WTC11 (cell line): Measurements from ENCODE around the gene TSSC4. TPM values are rescaled to one million over a fixed set of nuclear protein-coding genes. Genes with fewer than 3 reads are reported as not detected.

Experiments used
- ATAC-seq: fragments of 200-7000 bp; cut with Tn5 transposase; 2 replicates; pipeline ENCODE4 v1.10.0; 2021; ENCODE audit warnings: mild to moderate bottlenecking, moderate library complexity
- CTCF ChIA-PET: fragments of 300-600 bp; sonication (Branson Sonifier 250); formaldehyde crosslinking; loops from one replicate; lab custom pipeline; 2021; ENCODE audit warnings: antibody characterized with exemption; lab: Charles Lee
- POLR2A ChIA-PET: fragments of 350-600 bp; sonication (Branson Sonifier 250); formaldehyde crosslinking; loops from one replicate; lab custom pipeline; 2021; ENCODE audit warnings: antibody characterized with exemption; lab: Charles Lee
- DNase-seq: peaks from one replicate; pipeline ENCODE4 v3.0.0; 2021; ENCODE audit warnings: low spot score
- H3K27ac Mint-ChIP-seq: 2 replicates; pipeline ENCODE4 v1.8.0; 2021; ENCODE audit warnings: mixed read lengths
- H3K27me3 Mint-ChIP-seq: 2 replicates; pipeline ENCODE4 v1.8.0; 2021; ENCODE audit warnings: low read depth, mild to moderate bottlenecking, moderate library complexity, mixed read lengths
- H3K36me3 Mint-ChIP-seq: 2 replicates; pipeline ENCODE4 v1.8.0; 2021; ENCODE audit warnings: mixed read lengths
- H3K4me1 Mint-ChIP-seq: 2 replicates; pipeline ENCODE4 v1.8.0; 2022; ENCODE audit warnings: mixed read lengths
- H3K4me3 Mint-ChIP-seq: 2 replicates; pipeline ENCODE4 v1.8.0; 2021; ENCODE audit warnings: mild to moderate bottlenecking, moderate library complexity, mixed read lengths
- H3K9me3 Mint-ChIP-seq: 2 replicates; pipeline ENCODE4 v1.8.0; 2021; ENCODE audit warnings: mixed read lengths
- CBFB ChIP-seq: sonication (generic); formaldehyde crosslinking; IDR thresholded peaks from 2 replicates; pipeline ENCODE4 v1.8.1; 2022; ENCODE audit warnings: mild to moderate bottlenecking, low read depth, missing genetic modification reagents
- FOXK1 ChIP-seq: sonication (generic); formaldehyde crosslinking; IDR thresholded peaks from 2 replicates; pipeline ENCODE4 v1.8.0; 2022; ENCODE audit warnings: mild to moderate bottlenecking, moderate library complexity, missing genetic modification reagents
- FOXP1 ChIP-seq: sonication (generic); formaldehyde crosslinking; IDR thresholded peaks from 2 replicates; pipeline ENCODE4 v1.8.0; 2022; ENCODE audit warnings: missing genetic modification reagents, mild to moderate bottlenecking, moderate library complexity, borderline replicate concordance
- JUN ChIP-seq: sonication (generic); formaldehyde crosslinking; IDR thresholded peaks from 2 replicates; pipeline ENCODE4 v1.8.0; 2023; ENCODE audit warnings: mild to moderate bottlenecking, missing genetic modification reagents
- MXD4 ChIP-seq: fragments of 250-450 bp; sonication (Bioruptor Pico); IDR thresholded peaks from 2 replicates; pipeline ENCODE4 v1.8.0; 2021; ENCODE audit warnings: mild to moderate bottlenecking, moderate library complexity, borderline replicate concordance
- OVOL2 ChIP-seq: fragments of 250-450 bp; sonication (Bioruptor Pico); IDR thresholded peaks from 2 replicates; pipeline ENCODE4 v1.9.0; 2021; ENCODE audit warnings: mild to moderate bottlenecking, borderline replicate concordance
- RORB ChIP-seq: fragments of 250-450 bp; sonication (Bioruptor Pico); IDR thresholded peaks from 2 replicates; pipeline ENCODE4 v1.9.0; 2021; ENCODE audit warnings: mild to moderate bottlenecking
- SMAD3 ChIP-seq: sonication (generic); formaldehyde crosslinking; IDR thresholded peaks from 2 replicates; pipeline ENCODE4 v1.8.0; 2022; ENCODE audit warnings: missing genetic modification reagents, mild to moderate bottlenecking, borderline replicate concordance
- SP1 ChIP-seq: sonication (generic); formaldehyde crosslinking; conservative IDR thresholded peaks from 2 replicates; pipeline ENCODE4 v1.8.1; 2022; ENCODE audit warnings: missing genetic modification reagents
- TEAD1 ChIP-seq: sonication (generic); formaldehyde crosslinking; IDR thresholded peaks from 2 replicates; pipeline ENCODE4 v1.8.0; 2022; ENCODE audit warnings: mild to moderate bottlenecking, missing genetic modification reagents
- TP53 ChIP-seq: sonication (generic); formaldehyde crosslinking; IDR thresholded peaks from 2 replicates; pipeline ENCODE4 v1.8.1; 2023; ENCODE audit warnings: mild to moderate bottlenecking, missing genetic modification reagents
- ZNF121 ChIP-seq: sonication (generic); formaldehyde crosslinking; IDR thresholded peaks from 2 replicates; pipeline ENCODE4 v1.8.0; 2023; ENCODE audit warnings: missing genetic modification reagents
- ZNF138 ChIP-seq: sonication (generic); formaldehyde crosslinking; conservative IDR thresholded peaks from 2 replicates; pipeline ENCODE4 v1.8.1; 2022; ENCODE audit warnings: mild to moderate bottlenecking, moderate library complexity, missing genetic modification reagents
- ZNF263 ChIP-seq: sonication (generic); formaldehyde crosslinking; IDR thresholded peaks from 2 replicates; pipeline ENCODE4 v1.8.1; 2022; ENCODE audit warnings: low read depth, mild to moderate bottlenecking, moderate library complexity, missing genetic modification reagents
- total RNA-seq: library from RNA; stranded (reverse); gene quantifications from 3 replicates; pipeline ENCODE4 v1.2.3, GENCODE V29; 2021
- TF ChIP-seq, protein P1 (sequence below): sonication (generic); formaldehyde crosslinking; IDR thresholded peaks from 2 replicates; pipeline ENCODE4 v1.8.1; 2023; ENCODE audit warnings: mild to moderate bottlenecking, missing genetic modification reagents, moderate library complexity
- TF ChIP-seq, protein P2 (sequence below): sonication (generic); formaldehyde crosslinking; IDR thresholded peaks from 2 replicates; pipeline ENCODE4 v1.8.1; 2023; ENCODE audit warnings: mild to moderate bottlenecking, missing genetic modification reagents
- TF ChIP-seq, protein P3 (sequence below): sonication (generic); formaldehyde crosslinking; IDR thresholded peaks from 2 replicates; pipeline ENCODE4 v1.8.1; 2022; ENCODE audit warnings: low read depth, missing genetic modification reagents, borderline replicate concordance
- TF ChIP-seq, protein P4 (sequence below): fragments of 250-450 bp; sonication (Bioruptor Pico); IDR thresholded peaks from 2 replicates; pipeline ENCODE4 v1.9.0; 2021; ENCODE audit warnings: moderate library complexity, mild to moderate bottlenecking, inconsistent platforms, borderline replicate concordance
- TF ChIP-seq, protein P5 (sequence below): sonication (generic); formaldehyde crosslinking; IDR thresholded peaks from 2 replicates; pipeline ENCODE4 v1.8.1; 2023; ENCODE audit warnings: mild to moderate bottlenecking, moderate library complexity, missing genetic modification reagents
- TF ChIP-seq, protein P6 (sequence below): sonication (generic); formaldehyde crosslinking; conservative IDR thresholded peaks from 2 replicates; pipeline ENCODE4 v1.8.1; 2022; ENCODE audit warnings: mild to moderate bottlenecking, missing genetic modification reagents

Gene TSSC4
- total RNA-seq, 1 experiment from 2014 or later: 41.4 TPM

DNA sequence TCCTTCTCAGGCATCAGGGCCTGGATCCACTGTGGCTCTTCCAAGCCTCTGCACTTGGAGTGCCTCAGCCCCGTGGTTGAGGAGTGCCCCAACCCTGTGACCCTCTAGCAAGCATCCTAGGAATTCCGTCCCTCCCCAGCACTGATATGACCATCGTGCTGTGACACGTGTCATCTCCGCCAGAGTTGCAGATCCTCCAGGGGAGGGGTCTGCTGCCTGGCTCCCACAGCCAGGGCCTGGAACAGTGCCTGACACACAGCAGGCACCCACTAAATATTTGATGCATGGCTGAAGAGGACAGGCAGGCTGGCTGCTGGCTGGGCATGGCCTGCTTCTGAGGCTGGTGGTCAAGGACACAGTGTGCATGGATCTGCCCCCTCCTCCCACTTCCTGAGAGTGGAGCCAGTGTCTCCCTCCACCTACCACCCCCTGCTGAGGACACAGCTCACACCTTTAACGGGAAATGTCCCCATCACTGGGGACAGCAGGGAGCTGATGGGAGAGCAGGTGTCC is 25.2 kb upstream of the TSSC4 start:
- DNase-seq (no peak), ATAC-seq (no peak)
- POLR2A ChIA-PET: no interaction called here
- H3K27me3 Mint-ChIP-seq: peaks cover 10% of the 10 kb centered on the region
- no peak for TF ChIP-seq SP1
- no peak for TF ChIP-seq CBFB (CRISPR knock-in tag)
- TF ChIP-seq, protein P1, sequence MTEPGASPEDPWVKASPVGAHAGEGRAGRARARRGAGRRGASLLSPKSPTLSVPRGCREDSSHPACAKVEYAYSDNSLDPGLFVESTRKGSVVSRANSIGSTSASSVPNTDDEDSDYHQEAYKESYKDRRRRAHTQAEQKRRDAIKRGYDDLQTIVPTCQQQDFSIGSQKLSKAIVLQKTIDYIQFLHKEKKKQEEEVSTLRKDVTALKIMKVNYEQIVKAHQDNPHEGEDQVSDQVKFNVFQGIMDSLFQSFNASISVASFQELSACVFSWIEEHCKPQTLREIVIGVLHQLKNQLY (CRISPR knock-in tag): no peak
- no peak for TF ChIP-seq MXD4 (CRISPR knock-in tag)
- TF ChIP-seq TEAD1 (CRISPR knock-in tag): no peak
- TF ChIP-seq SMAD3 (CRISPR knock-in tag): no peak
- no peak for TF ChIP-seq TP53 (CRISPR knock-in tag)
- TF ChIP-seq, protein P2, sequence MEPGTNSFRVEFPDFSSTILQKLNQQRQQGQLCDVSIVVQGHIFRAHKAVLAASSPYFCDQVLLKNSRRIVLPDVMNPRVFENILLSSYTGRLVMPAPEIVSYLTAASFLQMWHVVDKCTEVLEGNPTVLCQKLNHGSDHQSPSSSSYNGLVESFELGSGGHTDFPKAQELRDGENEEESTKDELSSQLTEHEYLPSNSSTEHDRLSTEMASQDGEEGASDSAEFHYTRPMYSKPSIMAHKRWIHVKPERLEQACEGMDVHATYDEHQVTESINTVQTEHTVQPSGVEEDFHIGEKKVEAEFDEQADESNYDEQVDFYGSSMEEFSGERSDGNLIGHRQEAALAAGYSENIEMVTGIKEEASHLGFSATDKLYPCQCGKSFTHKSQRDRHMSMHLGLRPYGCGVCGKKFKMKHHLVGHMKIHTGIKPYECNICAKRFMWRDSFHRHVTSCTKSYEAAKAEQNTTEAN (CRISPR knock-in tag): no peak
- TF ChIP-seq JUN (CRISPR knock-in tag): no peak
- TF ChIP-seq FOXK1 (CRISPR knock-in tag): no peak
- no peak for TF ChIP-seq ZNF121 (CRISPR knock-in tag)
- TF ChIP-seq ZNF263: no peak
- no peak for TF ChIP-seq OVOL2 (CRISPR knock-in tag)
- TF ChIP-seq RORB (CRISPR knock-in tag): no peak
- TF ChIP-seq FOXP1: no peak
- TF ChIP-seq ZNF138 (CRISPR knock-in tag): no peak
- TF ChIP-seq, protein P3, sequence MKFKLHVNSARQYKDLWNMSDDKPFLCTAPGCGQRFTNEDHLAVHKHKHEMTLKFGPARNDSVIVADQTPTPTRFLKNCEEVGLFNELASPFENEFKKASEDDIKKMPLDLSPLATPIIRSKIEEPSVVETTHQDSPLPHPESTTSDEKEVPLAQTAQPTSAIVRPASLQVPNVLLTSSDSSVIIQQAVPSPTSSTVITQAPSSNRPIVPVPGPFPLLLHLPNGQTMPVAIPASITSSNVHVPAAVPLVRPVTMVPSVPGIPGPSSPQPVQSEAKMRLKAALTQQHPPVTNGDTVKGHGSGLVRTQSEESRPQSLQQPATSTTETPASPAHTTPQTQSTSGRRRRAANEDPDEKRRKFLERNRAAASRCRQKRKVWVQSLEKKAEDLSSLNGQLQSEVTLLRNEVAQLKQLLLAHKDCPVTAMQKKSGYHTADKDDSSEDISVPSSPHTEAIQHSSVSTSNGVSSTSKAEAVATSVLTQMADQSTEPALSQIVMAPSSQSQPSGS (CRISPR knock-in tag): no peak
- TF ChIP-seq, protein P4, sequence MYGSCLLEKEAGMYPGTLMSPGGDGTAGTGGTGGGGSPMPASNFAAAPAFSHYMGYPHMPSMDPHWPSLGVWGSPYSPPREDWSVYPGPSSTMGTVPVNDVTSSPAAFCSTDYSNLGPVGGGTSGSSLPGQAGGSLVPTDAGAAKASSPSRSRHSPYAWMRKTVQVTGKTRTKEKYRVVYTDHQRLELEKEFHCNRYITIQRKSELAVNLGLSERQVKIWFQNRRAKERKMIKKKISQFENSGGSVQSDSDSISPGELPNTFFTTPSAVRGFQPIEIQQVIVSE (CRISPR knock-in tag): no peak
- TF ChIP-seq, protein P5, sequence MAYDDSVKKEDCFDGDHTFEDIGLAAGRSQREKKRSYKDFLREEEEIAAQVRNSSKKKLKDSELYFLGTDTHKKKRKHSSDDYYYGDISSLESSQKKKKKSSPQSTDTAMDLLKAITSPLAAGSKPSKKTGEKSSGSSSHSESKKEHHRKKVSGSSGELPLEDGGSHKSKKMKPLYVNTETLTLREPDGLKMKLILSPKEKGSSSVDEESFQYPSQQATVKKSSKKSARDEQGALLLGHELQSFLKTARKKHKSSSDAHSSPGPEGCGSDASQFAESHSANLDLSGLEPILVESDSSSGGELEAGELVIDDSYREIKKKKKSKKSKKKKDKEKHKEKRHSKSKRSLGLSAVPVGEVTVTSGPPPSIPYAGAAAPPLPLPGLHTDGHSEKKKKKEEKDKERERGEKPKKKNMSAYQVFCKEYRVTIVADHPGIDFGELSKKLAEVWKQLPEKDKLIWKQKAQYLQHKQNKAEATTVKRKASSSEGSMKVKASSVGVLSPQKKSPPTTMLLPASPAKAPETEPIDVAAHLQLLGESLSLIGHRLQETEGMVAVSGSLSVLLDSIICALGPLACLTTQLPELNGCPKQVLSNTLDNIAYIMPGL (CRISPR knock-in tag): no peak
- TF ChIP-seq, protein P6, sequence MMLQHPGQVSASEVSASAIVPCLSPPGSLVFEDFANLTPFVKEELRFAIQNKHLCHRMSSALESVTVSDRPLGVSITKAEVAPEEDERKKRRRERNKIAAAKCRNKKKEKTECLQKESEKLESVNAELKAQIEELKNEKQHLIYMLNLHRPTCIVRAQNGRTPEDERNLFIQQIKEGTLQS (CRISPR knock-in tag): no peak
- peak overlapping the region; percentile 62; the same call in 1 of the 2 replicates for H3K4me3 Mint-ChIP-seq
- H3K27ac Mint-ChIP-seq: no peak overlapping the region
- H3K4me1 Mint-ChIP-seq: peaks cover 12% of the 10 kb centered on the region
- peaks cover 3% of the 10 kb centered on the region; the same call in 1 of the 2 replicates for H3K36me3 Mint-ChIP-seq
- CTCF ChIA-PET: interaction anchor here (2.8 kb wide), 1 partner anchor 25 kb away, joined by 13 read pairs; the partner anchor contains the start of gene TSSC4
- H3K9me3 Mint-ChIP-seq: peaks cover 4% of the 10 kb centered on the region; the same call in 1 of the 2 replicates
